Activated T-helper 9 cell treated with anti-CD3 and anti-CD28 coated beads, Interleukin-2, amount 50 U/mL, for 16 hours (primary cell): ENCODE data around the gene SLC2A4.
A peak's percentile ranks its signal among the peaks of the same experiment; 100 is the strongest.
"Not testable (repeated sequence)": the region's sequence is repeated elsewhere in the genome, so short reads cannot be mapped to it uniquely, and the experiment has no call there.

ENCODE experiments used
- DNase-seq: peaks from one replicate; pipeline ENCODE4 v3.0.0-alpha.2; 2020; ENCODE audit warnings: low read depth

The SLC2A4 gene

GRCh38 chr17:7281074-7281952, at the start of gene SLC2A4:
Gene SLC2A4, plus strand, starts transcription at chr17:7281718. Its CDS starts 217 bp downstream, at chr17:7281935.
- DNase-seq: peak; percentile 80

- DNase-seq: no peak
Observed at GRCh38 chr17:7232114-7232513, 49.4 kb upstream of the SLC2A4 start.

GRCh38 chr17:7233701-7234082, 47.8 kb upstream of the SLC2A4 start:
- no peak for DNase-seq

DNA sequence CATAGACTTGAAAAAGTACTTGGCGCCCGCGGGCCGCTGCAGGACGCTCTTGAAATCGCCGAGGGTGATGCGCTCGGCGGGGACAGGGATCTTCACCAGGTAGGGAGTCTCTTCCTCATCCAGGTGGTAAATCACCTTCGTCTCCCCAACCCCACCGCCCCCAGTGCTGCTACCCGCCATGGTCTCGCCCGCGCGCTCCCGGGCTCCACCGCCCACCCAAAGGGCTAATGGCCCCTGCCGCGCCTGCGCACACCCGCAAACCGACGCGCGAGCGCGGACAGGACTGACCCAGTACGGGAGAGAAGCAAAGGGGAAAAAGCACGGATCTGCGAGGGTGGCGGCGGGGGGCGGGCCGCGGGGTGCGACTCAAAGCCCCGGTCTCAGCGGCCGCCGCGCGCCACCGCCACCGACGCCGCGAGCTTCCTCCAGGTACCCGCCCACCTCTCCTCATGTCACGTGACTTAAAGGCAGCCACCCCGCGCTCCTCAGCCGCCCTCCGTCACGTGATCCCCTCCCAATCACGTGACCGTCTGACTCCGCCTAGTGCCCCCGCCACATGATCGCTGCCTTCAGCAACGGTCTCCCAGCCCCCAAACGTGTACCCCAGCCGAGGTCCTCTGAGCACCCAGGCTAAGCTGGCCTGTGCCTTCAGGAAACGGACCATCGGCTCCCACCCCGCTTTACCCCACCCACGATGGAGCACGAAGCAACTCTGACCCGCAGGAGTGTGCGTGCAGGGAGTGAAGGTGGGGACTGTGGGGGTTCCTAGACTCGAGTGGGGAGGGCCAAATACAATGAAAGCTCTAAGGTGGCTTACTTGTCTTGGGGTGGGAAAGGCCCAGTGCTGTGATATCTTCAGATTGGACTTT, 47.2 kb upstream of the SLC2A4 start, which contains the start of gene DVL2:
DVL2 (minus strand) TSS at position 435 of the 869 bp plus-strand sequence; CDS start at position 180, 255 bp downstream.
- peak; percentile 91 for DNase-seq

DNA sequence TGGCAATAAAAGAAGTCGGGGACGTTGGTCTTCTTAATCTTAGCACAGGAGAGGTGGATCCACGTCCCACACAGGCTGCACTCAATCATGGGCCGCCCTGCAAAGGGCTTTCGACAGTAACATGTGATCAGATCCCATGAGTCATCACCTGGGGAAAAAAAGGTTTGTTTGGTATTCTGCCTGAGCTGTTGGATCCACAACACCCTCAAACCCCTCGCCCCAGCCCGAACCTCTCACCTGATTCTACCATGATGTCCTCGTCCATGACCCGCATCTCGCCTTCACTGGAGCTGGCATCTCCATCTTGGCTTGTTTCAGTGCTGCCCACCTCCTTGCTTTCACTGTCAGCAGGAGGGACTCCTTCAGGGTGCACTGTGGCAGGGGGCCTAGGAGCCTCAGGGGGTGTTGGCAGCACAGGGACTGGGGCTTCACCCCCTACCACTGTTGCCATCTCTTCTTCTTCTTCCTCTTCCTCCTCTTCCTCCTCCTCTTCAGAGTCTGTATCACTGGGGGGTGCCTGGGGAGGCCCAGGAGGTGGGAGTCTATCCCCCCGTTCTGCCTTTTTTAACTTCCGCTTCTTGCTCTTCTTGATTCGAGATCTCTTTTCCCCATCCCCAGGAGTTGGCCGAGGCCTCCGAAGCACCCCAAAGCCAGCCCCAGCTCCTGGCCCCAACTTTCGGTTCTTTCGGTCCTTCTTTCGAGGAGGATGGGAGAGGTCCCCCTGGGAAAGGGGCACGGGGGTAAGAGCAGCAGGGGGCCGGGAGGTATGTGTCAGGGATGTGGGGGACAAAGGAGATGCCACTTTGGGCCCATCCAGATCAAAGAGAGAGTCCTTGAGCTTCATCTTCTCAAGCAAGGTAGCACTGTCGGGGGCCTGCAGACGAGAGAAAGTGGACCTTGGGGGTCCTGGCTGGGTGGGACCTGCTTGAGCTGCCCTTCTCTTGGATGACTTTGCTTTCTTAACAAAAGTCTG, 45.5 kb upstream of the SLC2A4 start:
- DNase-seq: no peak

DNA sequence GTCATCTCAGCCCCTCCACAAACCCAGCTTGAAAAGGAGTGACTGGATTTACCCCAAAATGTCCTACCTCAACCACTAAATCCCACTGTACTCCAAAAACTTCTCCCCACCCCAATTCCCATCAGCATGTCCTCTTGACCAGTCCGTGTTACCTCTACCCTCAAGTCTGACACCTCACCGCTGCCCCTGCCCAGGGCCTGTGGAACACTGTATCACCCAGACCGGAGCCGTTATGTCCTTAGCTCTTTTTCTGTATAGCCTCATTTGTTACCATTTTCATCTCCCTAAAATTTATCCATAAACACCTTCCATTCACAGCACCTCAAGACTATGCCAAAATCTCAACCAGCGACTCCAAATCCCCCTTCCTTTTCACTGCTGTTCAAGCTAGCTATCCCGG, 44.7 kb upstream of the SLC2A4 start:
- DNase-seq: no peak

DNA sequence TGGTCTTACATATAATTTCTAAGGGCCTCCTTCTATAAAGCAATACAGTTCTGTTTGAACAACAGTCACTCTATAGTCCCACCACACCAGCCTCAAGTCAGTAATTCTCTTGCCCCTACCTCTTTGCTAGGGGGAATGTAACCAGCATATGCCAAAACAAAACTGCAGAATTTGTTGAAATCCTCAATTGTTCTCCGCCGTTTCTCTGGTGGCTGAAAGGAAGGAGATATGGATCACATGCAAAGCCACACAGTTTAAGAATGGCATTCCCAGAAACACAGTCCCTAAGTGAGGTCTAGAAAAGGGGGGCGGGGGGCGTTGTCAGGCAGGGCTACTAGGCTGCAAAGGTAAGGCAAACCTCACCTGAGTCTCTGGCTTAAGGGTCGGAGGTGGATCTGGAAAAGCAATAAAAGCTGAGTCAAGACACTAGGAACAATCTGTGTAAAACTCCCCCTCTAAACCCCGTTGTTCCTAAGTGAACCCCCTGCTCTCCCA, 44.2 kb upstream of the SLC2A4 start:
- DNase-seq: no peak

DNA sequence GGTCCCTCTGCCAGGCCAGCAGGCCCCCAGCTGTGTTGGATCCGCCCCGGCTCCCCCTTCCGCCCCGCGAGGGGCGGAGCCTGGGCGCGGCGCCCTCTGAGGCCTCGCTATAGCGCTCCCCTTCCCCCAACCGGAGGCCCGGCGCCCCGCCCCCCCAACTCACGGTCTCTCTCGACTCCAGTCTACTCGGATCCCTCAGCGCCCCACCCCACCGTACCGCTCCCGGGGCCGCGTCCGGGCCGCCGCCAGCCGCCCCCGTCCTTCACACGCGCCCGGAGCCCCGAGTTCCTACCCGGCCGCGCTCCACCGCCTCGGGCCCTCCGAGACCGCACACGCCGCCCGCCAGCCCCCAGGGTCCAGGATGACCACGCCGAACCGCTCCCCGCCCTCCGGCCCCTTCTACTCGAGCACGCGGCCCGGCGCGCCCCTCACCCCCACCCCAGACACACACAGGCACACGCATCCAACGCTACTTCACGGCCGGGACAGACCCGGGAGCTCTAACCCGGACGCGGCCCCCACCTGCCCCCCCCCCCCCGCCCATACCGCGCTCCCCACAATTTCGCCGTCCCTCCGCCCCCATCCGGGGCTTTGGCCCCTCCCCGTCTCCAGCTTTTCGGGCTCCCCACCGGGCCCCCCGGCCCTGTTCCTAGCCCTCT, 43.6 kb upstream of the SLC2A4 start:
- DNase-seq: peak; percentile 79

GRCh38 chr17:7238420-7239090, 43.0 kb upstream of the SLC2A4 start:
- DNase-seq: no peak

GRCh38 chr17:7239091-7240027, 42.2 kb upstream of the SLC2A4 start, which contains the start of gene PHF23:
Gene PHF23, minus strand, starts transcription at chr17:7239457. Its CDS starts 178 bp downstream, at chr17:7239279.
- peak; percentile 97 for DNase-seq

DNA sequence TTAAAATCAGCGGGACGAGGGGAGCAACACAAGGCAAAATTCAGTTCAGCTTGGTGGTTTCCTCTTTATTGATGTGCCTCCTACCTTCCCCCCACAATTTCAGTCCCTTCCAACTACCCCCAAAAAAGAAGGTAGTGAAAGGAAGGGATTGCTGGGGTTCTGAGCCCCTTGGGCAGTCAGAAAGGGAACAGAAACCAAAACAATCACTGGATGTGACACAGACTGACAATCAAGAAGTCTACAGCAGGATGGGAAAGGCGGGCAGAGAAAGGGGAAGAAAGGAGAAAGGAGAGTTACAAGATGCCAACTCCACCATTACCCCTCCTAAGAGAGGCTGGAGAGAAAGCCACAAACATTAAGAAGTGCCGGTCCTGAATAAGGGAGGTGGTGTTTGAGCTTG, 41.1 kb upstream of the SLC2A4 start:
- no peak for DNase-seq

- DNase-seq: no peak
Observed at GRCh38 chr17:7241090-7241733, 40.3 kb upstream of the SLC2A4 start.

DNA sequence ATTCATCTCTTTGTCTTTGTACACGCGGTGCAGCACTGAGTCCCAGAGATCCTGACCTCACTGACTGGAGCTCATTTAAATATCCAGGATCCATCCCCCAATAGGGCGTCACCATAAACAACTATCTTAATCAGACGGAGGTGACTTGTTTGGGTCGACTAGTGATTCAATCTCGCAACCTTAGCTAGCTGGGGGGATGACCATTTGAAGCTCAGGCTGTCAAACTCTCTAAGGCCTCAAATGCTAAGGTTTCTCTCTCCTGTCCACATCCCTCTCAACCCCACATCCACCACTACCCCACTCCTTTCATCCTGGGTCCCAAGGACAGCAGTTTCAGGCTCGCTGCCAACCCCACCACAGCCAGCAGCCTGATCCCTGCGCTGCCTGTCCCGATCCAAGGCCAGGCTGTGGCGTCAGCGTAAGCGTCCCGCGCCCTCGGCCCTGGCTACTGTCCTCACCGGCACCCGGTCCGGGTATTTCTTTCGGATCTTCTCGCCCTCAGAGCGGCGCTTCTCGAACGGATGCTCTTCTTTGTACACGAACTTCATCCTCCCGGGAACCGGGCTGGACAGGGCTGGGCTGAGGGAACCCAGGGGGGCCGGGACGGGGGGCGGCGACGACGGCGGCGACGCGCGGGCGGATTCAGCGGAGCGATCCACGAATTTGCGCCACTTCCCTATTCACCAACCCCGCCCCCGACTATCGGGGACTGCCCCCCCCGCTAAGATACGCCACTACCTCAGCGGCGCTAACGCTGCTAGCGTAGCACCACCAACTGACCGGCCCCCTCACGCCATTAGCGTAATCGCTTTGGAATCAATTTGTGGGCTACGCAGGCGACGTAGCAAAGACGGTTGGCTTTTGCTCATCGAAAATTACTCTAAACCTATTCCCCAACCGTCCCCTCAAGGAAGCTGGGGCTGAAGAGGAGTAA, 39.5 kb upstream of the SLC2A4 start, which contains the start of gene GABARAP:
GABARAP (minus strand) TSS at position 667 of the 934 bp plus-strand sequence; CDS start at position 548, 119 bp downstream.
- DNase-seq: peak; percentile 88

DNA sequence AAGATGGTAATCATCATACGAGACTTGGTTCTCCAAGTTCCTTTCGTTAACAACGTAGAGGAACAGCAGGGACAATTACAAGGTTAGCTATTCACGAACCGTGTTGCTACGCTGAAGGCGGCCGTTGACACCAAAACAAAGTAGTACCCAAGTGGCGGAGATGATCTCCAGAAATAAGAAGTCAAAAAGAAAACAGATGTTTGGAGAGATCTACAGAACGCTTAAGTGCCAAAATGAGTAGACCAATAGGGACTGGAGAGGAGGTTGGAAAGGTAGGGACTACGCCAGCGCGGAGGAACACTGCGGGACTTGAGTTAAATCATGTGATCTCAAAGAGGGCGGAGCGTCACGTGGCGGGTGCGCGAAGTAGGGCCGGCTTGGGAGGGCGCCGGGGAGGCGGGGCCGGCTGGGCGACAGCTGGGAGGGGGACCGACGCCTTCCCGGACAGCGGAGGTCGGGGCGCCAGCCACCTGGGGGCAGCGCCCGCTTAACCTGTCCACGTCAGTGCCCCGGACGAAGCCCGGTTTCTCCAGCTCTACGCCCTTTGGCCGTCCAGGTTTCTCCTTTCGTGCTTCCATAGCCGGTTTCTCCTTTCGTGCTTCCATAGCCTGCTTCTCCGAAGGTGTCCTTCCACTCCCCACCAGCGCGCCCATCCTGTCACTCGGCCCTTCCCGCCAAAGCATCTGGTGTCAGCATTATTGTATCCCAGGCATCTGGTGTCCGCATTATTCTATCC, 38.6 kb upstream of the SLC2A4 start:
- DNase-seq: peak; percentile 88

GRCh38 chr17:7243453-7243729, 38.1 kb upstream of the SLC2A4 start:
- no peak for DNase-seq

DNA sequence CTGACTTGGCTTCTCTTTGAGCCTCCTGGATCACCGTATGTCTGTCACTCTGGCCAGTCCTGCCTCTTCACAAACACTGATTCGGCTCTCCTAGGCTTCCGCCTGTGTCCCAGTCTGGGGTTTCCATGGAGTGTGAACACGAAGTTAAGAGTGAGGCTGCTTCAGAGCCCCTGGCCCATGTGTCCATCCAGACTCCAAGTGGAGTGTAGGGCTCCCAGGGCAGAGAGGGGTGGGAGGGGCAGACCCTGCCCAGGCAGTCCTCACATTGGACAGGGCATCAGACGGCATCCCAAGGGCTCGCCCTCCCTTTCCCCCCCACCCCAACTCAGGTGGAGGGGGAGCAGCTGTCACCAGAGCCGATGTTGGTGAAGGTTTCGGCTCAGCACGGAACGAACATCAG, 37.7 kb upstream of the SLC2A4 start:
- not testable (repeated sequence) for DNase-seq

DNA sequence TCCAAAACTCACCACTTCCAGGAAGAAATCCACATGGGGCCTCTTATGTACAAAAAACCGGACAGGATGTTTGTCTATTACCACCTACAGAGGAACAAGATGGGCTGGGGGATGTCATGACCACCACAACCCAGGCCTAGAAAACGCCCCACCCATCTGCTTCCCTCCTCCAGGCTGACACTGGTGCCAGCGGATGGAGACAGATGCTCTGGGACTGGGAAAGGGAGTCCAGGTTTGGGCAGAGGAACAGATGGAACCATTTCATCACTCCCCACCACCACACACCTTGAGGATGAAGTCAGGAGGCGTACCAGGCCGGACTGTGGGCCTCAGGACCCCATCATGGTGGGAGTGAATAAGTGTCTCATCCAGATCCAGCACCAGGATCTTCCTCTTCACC, 34.7 kb upstream of the SLC2A4 start:
- DNase-seq: no peak
